ENCODE results near the gene COX4I2. TPM values are rescaled to one million over a fixed set of nuclear protein-coding genes. Genes with fewer than 3 reads are reported as not detected.
"Not testable (repeated sequence)": the region's sequence is repeated elsewhere in the genome, so short reads cannot be mapped to it uniquely, and the experiment has no call there.

Gene COX4I2
- total RNA-seq, 1 experiment from 2014 or later: not detected

DNA sequence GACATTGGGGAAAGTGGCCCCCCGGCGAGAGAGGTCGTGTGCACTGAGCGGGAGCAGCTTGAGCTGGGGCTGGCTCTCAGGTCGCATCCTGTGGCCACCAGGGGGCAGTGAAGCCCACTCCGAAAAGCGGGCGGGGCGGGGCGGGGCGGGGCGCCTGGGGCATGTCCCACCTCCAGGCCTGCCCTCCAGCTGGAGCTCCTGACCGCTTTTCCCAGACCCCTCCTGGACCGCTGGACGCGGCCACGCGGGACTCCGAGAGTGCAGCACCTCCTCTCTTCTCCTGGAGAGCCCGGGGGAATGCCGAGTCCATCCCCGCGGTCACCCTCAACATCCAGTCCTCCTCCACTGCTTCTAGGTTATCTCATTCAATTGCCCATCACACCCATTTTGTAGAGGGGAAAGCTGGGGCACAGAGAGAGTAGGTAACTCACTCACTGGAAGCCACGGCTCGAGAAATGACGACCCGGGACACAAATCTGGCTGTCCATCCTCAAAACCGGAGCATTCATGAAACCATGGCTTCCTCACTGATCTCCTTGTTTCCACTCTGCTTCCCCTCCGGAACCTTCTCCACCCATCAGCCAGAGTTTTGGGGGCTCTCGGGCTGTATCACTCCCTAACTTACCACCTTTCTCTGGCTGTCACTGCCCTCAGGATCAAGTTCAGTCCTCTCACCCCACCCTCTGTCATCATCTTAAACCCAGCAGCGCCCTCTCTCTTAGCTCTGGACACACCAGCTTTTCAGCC is 24.1 kb downstream of the COX4I2 start:
- peak; percentile 83 to 93 for DNase-seq
- Histone ChIP-seq H3K27ac (no peak overlapping the region), H3K27me3 (no peaks in the 10 kb centered on the region), H3K4me1 (peaks cover 4% of the 10 kb centered on the region; the same call in 1 of the 2 replicates), H3K9me3 (replicated peaks) (no peaks in the 10 kb centered on the region), H3K36me3 (peaks cover 3% of the 10 kb centered on the region; the same call in 1 of the 2 replicates), H3K4me3 (peak overlapping the region; percentile 38)

DNA sequence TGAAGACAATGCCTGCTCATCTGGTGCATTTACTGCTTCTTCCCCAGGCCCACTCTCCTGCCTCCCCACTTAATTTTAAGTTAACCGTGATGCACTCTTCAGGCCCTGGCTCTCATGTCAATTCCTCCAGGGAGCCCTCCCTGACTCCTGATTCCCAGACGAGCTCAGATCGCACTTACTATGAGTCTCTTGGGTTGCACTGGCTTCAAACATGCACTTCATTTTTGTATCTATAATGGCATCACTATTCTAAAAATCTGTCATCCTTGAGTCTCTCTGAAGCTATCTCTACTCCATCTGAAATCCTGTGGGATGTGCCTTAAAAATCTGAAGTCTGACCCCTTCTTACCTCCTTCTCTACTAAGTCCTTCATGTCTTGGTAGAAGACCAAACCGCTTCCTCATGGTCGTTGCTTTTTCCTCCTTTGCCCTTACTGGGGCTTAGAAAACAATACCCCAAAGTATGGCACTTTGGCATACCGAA is 24.7 kb downstream of the COX4I2 start:
- H3K4me1 ChIP-seq: peaks cover 4% of the 10 kb centered on the region; the same call in 1 of the 2 replicates
- no peak overlapping the region for H3K27ac ChIP-seq
- H3K36me3 ChIP-seq: peaks cover 3% of the 10 kb centered on the region; the same call in 1 of the 2 replicates
- H3K4me3 ChIP-seq: no peak overlapping the region
- no peaks in the 10 kb centered on the region for H3K27me3 ChIP-seq
- no peak for DNase-seq
- H3K9me3 ChIP-seq (replicated peaks): no peaks in the 10 kb centered on the region

DNA sequence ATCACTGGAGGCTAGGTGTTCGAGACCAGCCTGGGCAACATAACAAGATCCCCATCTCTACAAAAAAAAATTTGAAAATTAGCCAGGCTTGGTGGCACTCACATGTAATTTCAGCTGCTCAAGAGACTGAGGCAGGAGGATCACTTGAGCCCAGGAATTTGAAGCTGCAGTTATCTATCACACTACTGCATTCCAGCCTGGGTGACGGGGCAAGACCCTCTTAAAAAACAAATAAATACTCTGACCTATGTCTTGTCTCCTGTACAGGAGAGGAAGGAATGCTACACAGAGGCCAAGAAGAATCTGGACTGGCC is 25.8 kb downstream of the COX4I2 start:
- Histone ChIP-seq H3K9me3 (replicated peaks) (no peaks in the 10 kb centered on the region), H3K4me1 (peaks cover 4% of the 10 kb centered on the region; the same call in 1 of the 2 replicates), H3K27ac (no peak overlapping the region), H3K4me3 (no peak overlapping the region), H3K36me3 (peaks cover 3% of the 10 kb centered on the region; the same call in 1 of the 2 replicates), H3K27me3 (no peaks in the 10 kb centered on the region)
- no peak for DNase-seq

DNA sequence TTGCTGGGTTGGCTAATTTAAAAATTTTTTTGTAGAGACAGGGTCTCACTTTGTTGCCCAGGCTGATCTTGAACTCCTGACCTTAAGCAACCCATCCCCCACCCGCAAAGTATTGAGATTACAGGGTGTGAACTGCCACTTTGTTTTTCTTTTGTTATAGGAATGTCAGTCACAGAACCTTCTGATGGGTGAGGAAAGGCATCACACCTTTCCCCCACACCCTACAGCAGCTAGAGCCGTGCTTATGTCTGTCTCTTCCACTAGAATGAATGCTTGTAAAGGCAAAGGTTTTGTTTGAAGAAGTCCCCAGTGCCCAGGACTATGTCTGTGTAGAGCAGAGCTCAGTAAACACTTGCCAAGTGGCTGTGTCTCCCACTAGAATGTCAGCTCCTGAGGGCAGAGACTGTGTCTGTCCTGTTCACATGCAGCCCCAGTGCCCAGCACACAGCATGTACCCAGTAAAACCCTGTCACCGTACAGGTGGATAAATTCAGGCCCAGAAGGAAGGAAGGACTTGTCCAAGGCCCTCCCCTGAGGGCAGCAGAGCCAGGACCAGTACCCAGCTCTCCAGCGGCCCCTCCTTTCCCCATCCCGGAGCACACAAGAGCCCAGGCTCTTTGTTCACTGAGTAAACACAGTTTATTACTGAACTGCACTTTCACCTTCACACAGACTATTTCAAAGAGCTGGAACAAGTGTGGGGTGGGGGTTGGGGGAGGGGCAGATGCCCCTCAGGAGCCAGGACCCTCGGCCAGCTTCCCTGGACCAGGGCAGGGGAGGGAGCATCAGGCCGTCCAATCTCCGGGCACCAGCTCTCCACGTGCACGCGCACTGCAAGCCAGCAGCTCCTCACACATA is 26.4 kb downstream of the COX4I2 start:
- H3K4me3 ChIP-seq: no peak overlapping the region
- no peaks in the 10 kb centered on the region for H3K27me3 ChIP-seq
- H3K36me3 ChIP-seq: peaks cover 3% of the 10 kb centered on the region; the same call in 1 of the 2 replicates
- no peaks in the 10 kb centered on the region for H3K9me3 ChIP-seq (replicated peaks)
- DNase-seq: no peak
- peaks cover 4% of the 10 kb centered on the region; the same call in 1 of the 2 replicates for H3K4me1 ChIP-seq
- H3K27ac ChIP-seq: no peak overlapping the region

DNA sequence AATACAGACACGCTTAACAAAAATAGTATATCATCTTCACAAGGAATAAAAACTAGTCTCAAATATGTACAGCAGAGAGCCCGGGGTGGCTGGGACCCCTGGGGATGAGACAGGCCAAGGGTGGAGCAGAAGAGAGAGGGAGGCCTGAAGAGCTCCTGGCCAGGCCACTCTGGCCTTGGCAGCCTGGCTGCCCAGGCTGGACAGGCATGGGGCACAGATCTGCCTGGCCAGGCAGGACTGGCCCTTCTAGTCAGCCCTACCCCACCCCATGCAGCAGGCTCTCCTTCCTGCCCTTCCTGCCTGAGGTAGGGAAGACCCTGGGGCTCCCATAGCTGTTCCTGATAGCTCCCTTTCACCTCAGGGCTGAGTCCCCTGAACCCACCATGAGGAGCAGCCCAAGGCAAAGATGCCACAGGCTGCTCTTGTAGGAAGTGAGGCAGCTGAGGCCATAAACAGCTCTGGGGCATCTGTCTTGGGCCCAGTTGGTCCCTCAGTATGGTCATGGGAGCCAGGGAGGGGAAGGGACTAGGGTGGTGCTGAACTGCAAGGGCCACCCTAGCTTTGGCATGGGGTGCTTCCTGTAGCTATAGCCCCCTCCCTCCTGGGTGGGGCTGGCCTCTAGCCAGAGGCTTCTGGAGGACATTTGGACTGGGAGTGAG is 27.1 kb downstream of the COX4I2 start:
- no peak overlapping the region for H3K27ac ChIP-seq
- H3K36me3 ChIP-seq: peaks cover 3% of the 10 kb centered on the region; the same call in 1 of the 2 replicates
- DNase-seq: no peak
- H3K4me3 ChIP-seq: no peak overlapping the region
- no peaks in the 10 kb centered on the region for H3K9me3 ChIP-seq (replicated peaks)
- no peaks in the 10 kb centered on the region for H3K27me3 ChIP-seq
- peaks cover 4% of the 10 kb centered on the region; the same call in 1 of the 2 replicates for H3K4me1 ChIP-seq

DNA sequence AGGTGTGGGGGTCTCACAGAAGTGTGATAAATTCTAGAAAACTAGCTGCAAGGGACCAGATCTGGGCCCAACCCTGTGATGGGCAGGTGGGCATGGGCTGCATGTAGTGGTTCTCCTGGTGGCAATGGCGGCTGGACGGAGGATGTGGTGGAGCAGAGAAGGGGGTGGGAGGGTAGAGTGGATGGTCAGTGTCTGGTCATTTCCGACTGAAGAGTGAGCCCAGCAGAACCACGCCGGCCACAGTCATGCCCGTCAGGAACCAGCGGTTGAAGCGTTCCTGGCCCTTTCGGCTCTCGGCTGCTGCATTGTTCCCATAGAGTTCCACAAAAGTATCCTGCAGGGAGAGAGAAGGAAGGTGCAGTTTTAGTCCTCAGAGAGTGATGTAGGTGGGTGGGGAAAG is 28.0 kb downstream of the COX4I2 start:
- Histone ChIP-seq H3K27me3 (no peaks in the 10 kb centered on the region), H3K9me3 (replicated peaks) (no peaks in the 10 kb centered on the region), H3K36me3 (peaks cover 3% of the 10 kb centered on the region; the same call in 1 of the 2 replicates), H3K4me1 (peaks cover 7% of the 10 kb centered on the region; the same call in 1 of the 2 replicates), H3K4me3 (no peak overlapping the region), H3K27ac (no peak overlapping the region)
- DNase-seq: no peak

DNA sequence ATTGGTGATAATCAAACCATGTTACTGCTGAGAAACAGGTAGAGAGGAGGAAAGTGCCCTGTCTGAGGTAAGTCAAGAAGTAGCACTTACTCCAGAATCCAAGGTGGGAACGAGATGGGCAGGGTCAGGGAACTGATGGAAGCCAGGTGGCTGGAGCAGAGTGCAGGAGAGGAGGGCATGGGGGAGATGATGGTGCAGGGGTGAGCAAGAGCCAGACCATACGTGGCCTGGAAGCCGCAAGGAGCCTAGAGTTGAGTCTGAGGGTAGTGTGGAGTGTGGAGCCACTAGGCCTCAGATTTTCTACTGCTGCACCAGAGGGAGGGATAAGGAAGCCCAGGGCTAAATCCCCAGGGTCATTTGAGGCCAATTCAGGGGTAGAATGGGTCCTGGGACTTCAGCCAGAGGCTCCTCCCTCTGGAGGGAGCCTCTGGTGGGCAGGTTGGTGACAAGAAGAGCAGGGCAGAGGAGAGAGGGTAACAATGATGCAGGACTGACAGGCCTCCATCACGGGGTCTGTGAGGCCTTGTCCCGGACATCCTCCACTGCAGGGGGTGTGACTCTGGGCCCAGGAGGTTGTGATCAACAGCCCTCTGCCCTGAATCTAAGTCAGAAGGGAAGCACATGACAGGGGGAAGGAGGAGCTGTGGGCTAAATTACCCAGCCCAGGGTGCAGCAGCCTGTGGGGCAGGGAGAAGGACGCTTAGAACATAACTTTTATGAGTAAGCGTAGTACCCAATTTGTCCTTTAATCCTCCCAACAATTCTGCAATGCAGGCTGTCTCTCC is 28.7 kb downstream of the COX4I2 start:
- peaks cover 13% of the 10 kb centered on the region; the same call in 1 of the 2 replicates for H3K4me1 ChIP-seq
- DNase-seq: no peak
- H3K27ac ChIP-seq: no peak overlapping the region

DNA sequence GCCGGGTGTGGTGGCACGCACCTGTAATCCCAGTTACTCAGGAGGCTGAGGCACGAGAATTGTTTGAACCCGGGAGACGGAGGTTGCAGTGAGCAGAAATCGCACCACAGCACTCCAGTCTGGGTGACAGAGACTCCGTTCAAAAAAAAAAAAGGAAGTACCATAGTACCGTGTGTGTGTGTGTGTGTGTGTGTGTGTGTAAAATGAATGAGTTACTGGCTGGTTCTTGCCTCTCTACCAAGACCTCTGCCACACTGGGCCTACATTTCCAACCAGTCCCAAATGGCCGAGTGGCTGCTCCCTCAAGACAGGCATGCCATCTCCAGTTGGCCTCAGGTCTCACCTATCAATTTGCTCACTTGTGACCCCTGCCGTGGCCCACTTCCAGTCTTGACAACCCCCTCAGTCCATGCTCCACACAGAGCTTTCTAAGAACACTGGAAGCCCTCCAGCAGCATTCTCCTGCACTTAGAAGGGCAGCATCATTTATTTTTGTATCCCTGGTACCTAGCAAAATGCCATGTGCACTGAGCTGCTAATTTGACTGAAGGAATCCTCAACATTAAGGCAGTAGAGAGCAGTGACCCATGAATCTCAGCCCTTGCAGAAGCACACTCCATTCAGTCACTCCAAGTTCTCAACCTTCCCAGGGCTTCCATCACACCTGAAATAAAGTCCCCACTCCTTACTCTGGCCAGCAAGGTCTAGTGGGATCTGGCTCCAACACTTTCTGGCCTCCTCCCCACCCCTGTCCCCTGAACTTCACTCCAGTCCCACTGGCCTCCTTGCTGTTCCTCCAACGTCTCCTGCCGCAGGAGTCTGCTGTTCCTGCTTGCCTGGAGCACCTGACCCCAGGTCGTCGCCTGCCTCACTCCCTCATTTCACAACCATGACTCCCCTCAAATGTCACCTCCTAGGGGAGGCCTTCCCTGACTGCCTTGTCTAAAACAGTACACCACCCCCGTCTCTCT is 29.9 kb downstream of the COX4I2 start:
- H3K27me3 ChIP-seq: no peaks in the 10 kb centered on the region
- no peak for DNase-seq
- no peak overlapping the region for H3K27ac ChIP-seq
- no peaks in the 10 kb centered on the region for H3K9me3 ChIP-seq (replicated peaks)
- peaks cover 8% of the 10 kb centered on the region; the same call in 1 of the 2 replicates for H3K4me1 ChIP-seq
- H3K4me3 ChIP-seq: no peak overlapping the region
- peaks cover 3% of the 10 kb centered on the region; the same call in 1 of the 2 replicates for H3K36me3 ChIP-seq

More for the DNA sequence above, 28.7 kb downstream of the COX4I2 start:
- no peak overlapping the region for H3K4me3 ChIP-seq
- no peaks in the 10 kb centered on the region for H3K27me3 ChIP-seq
- H3K9me3 ChIP-seq (replicated peaks): no peaks in the 10 kb centered on the region
- peaks cover 3% of the 10 kb centered on the region; the same call in 1 of the 2 replicates for H3K36me3 ChIP-seq

DNA sequence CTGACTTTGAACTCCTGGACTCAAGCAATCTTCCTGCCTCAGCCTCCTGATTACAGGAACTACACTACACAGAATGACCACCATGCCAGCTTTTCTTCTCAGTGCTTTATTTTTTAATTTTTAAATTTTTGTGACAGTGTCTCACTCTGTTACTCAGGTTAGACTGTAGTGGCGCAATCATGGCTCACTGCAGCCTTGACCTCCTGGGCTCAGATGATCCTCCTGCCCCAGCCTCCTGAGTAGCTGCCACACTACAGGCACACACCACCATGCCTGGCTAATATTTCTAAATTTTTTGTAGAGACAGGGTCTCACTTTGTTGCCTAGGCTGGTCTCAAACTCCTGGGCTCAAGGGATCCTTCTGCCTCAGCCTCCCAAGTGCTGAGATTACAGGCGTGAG is 31.2 kb downstream of the COX4I2 start:
- H3K27me3 ChIP-seq; H3K9me3 ChIP-seq (replicated peaks); DNase-seq; H3K27ac ChIP-seq; H3K36me3 ChIP-seq; H3K4me1 ChIP-seq; H3K4me3 ChIP-seq: not testable (repeated sequence)

DNA sequence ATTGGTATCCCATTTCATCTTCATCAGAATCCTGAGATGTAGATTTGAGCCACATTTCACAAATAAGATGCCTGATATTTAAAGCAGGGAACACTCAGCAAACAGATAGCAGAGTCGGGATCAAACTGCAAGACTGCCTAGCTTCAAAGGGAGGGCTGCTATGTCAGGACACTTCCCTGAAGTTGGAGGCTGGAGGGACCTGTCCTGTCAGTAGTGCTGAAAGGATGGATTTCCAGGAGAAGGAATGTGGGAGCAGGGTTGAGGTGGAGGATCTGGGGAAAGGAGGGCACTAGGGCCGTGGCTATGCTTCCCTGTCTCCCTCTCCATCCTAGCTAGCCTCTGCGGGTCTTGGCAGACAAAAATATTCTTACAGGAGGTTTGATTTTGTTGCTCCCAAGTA is 32.2 kb downstream of the COX4I2 start:
- H3K4me1 ChIP-seq: peaks cover 10% of the 10 kb centered on the region
- H3K4me3 ChIP-seq: no peak overlapping the region
- H3K27me3 ChIP-seq: no peaks in the 10 kb centered on the region
- no peak overlapping the region for H3K27ac ChIP-seq
- H3K36me3 ChIP-seq: peaks cover 3% of the 10 kb centered on the region; the same call in 1 of the 2 replicates
- no peaks in the 10 kb centered on the region for H3K9me3 ChIP-seq (replicated peaks)
- no peak for DNase-seq

DNA sequence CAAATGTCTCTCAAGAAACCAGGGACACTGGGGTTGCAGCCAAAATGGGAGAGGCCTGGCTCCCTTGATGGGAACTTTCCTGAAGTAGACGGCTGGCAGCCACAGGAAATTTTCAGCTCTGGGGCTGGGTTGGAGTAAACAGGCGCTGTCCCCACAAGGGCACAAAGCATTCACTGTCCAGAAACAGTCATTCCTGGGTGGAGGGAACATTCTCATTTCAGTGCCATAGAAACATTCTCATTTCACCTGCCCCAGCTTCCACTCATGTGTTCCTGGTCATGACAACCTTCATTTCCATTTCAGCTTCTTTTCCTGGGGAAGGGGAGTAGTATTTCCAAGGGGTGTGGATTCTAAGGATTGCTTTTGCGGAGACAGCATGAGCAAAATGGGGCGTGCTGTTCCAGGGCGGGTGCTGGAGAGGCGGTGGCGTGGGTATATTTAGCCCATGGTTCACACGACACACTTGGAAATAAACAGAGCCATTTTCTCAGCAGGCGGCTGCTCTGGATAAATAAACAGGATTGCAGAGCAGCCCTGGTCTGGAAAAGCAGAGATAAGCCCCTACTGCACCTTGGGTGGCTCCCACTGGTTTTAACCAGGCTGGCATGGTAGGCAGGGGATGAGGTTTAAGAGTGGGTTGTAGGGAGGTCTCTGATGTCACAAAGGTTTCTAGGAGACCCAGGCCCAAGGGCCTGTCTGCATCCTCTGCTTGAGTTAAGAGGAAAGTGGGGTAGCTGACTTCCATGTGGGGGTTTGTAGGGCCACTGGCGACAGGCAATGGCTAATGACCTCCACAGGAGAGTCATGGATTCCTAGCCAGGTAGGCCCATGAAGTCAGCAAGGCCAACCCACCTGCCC is 32.9 kb downstream of the COX4I2 start:
- no peaks in the 10 kb centered on the region for H3K27me3 ChIP-seq
- H3K9me3 ChIP-seq (replicated peaks): no peaks in the 10 kb centered on the region
- peak; percentile 44 to 50 for DNase-seq
- peaks cover 17% of the 10 kb centered on the region for H3K4me1 ChIP-seq
- peaks cover under 1% of the 10 kb centered on the region; the same call in 1 of the 2 replicates for H3K36me3 ChIP-seq
- no peak overlapping the region for H3K27ac ChIP-seq
- H3K4me3 ChIP-seq: no peak overlapping the region

DNA sequence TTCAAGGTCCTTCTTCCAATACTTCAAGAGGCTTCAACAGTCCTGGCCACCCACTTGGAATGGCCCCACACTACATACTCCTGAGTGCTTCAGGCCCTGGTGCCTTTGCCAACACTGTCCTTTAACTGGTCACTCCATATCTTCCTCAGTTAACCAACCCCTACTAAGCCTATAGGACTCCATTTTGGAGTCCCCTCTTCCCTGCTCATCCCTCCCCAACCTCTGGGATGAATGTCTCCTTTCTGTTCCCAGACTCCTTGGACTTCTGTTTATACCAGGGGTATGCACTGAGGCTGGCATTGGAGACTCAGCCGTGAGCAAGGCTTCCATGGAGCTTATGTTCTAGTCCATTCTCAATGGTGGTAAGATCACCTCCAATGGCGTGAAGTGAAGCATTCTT is 33.6 kb downstream of the COX4I2 start:
- no peak for DNase-seq
- Histone ChIP-seq H3K36me3 (peaks cover 2% of the 10 kb centered on the region; the same call in 1 of the 2 replicates), H3K27ac (no peak overlapping the region), H3K27me3 (no peaks in the 10 kb centered on the region), H3K4me3 (no peak overlapping the region), H3K9me3 (replicated peaks) (no peaks in the 10 kb centered on the region), H3K4me1 (peaks cover 24% of the 10 kb centered on the region)

All from SJCRH30 (cell line).